ENCODE results near the gene MSH3.

The MSH3 gene

GRCh38 chr5:80689627-80690026 is 35.2 kb downstream of the MSH3 start:
- DNase-seq (ENCODE audit: low read depth), result no peak
- no peak for TF ChIP-seq CTCF (conservative IDR thresholded peaks at IDR 0.05; ENCODE audit: low read depth, low read length)
- H3K4me3 ChIP-seq (ENCODE audit: low read depth, low read length), result no peak overlapping the region

GRCh38 chr5:80695666-80696065 is 41.2 kb downstream of the MSH3 start:
- TF ChIP-seq CTCF (conservative IDR thresholded peaks at IDR 0.05; ENCODE audit: low read depth, low read length), result no peak
- DNase-seq (ENCODE audit: low read depth), result no peak
- no peak overlapping the region for H3K4me3 ChIP-seq (ENCODE audit: low read depth, low read length)

GRCh38 chr5:80696450-80696849 is 42.0 kb downstream of the MSH3 start:
- H3K4me3 ChIP-seq (ENCODE audit: low read depth, low read length), result no peak overlapping the region
- DNase-seq (ENCODE audit: low read depth), result no peak
- no peak for TF ChIP-seq CTCF (conservative IDR thresholded peaks at IDR 0.05; ENCODE audit: low read depth, low read length)

GRCh38 chr5:80697100-80697499 is 42.6 kb downstream of the MSH3 start:
- TF ChIP-seq CTCF (conservative IDR thresholded peaks at IDR 0.05; ENCODE audit: low read depth, low read length), result no peak
- no peak for DNase-seq (ENCODE audit: low read depth)
- no peak overlapping the region for H3K4me3 ChIP-seq (ENCODE audit: low read depth, low read length)

GRCh38 chr5:80698369-80698768 is 43.9 kb downstream of the MSH3 start:
- no peak overlapping the region for H3K4me3 ChIP-seq (ENCODE audit: low read depth, low read length)
- no peak for TF ChIP-seq CTCF (conservative IDR thresholded peaks at IDR 0.05; ENCODE audit: low read depth, low read length)
- no peak for DNase-seq (ENCODE audit: low read depth)

- H3K4me3 ChIP-seq (ENCODE audit: low read depth, low read length), result no peak overlapping the region
- TF ChIP-seq CTCF (conservative IDR thresholded peaks at IDR 0.05; ENCODE audit: low read depth, low read length), result no peak
- DNase-seq (ENCODE audit: low read depth), result no peak
Measured at GRCh38 chr5:80701597-80701996, 47.1 kb downstream of the MSH3 start.

GRCh38 chr5:80703291-80703690 is 48.8 kb downstream of the MSH3 start:
- no peak for TF ChIP-seq CTCF (conservative IDR thresholded peaks at IDR 0.05; ENCODE audit: low read depth, low read length)
- DNase-seq (ENCODE audit: low read depth), result no peak
- H3K4me3 ChIP-seq (ENCODE audit: low read depth, low read length), result no peak overlapping the region

Measured in choroid plexus epithelial cell (primary cell).